K562 (cell line): ENCODE measurements around the gene TXNDC8. TPM values are rescaled to one million over a fixed set of nuclear protein-coding genes. Genes with fewer than 3 reads are reported as not detected.

Experiments
- ARID4B ChIP-seq: sonication (generic); formaldehyde crosslinking; IDR thresholded peaks from 2 replicates; pipeline ENCODE4 v1.8.0; 2022; ENCODE audit warnings: mild to moderate bottlenecking, missing genetic modification reagents
- LCOR ChIP-seq: sonication (generic); formaldehyde crosslinking; IDR thresholded peaks from 2 replicates; pipeline ENCODE4 v1.8.0; 2022; ENCODE audit warnings: mild to moderate bottlenecking, missing genetic modification reagents
- MTA3 ChIP-seq: fragments of 450-650 bp; formaldehyde crosslinking; IDR thresholded peaks from 2 replicates; pipeline ENCODE4 v1.6.1; 2017; ENCODE audit warnings: mild to moderate bottlenecking, borderline replicate concordance
- PML ChIP-seq: IDR thresholded peaks from 2 replicates; pipeline ENCODE4 v1.6.1; 2012; ENCODE audit warnings: low read length, inconsistent platforms
- RBM39 ChIP-seq: fragments of 200-400 bp; formaldehyde crosslinking; optimal IDR thresholded peaks from 2 replicates; pipeline ENCODE3; 2018; ENCODE audit warnings: low read depth, low read length
- RREB1 ChIP-seq: fragments of 250-450 bp; sonication (Bioruptor Pico); IDR thresholded peaks from 2 replicates; pipeline ENCODE4 v1.4.0; 2020
- SAFB ChIP-seq: fragments of 200-400 bp; formaldehyde crosslinking; IDR thresholded peaks from 2 replicates; pipeline ENCODE4 v1.6.1; 2017; ENCODE audit warnings: low read depth, low read length, borderline replicate concordance
- STAG1 ChIP-seq: sonication (generic); formaldehyde crosslinking; IDR thresholded peaks from 2 replicates; pipeline ENCODE4 v1.5.0; 2020; ENCODE audit warnings: missing genetic modification reagents, borderline replicate concordance
- USF2 ChIP-seq: sonication (generic); formaldehyde crosslinking; IDR thresholded peaks from 2 replicates; pipeline ENCODE4 v1.5.0; 2020; ENCODE audit warnings: missing genetic modification reagents
- ZHX1 ChIP-seq: fragments of 150-350 bp; conservative IDR thresholded peaks from 2 replicates; pipeline ENCODE4 v1.6.1; 2014; ENCODE audit warnings: low read length
- ZNF143 ChIP-seq: sonication (generic); formaldehyde crosslinking; IDR thresholded peaks from 2 replicates; pipeline ENCODE4 v1.9.0; 2022; ENCODE audit warnings: mild to moderate bottlenecking, missing genetic modification reagents
- ZNF57 ChIP-seq: fragments of 450-650 bp; formaldehyde crosslinking; IDR thresholded peaks from 2 replicates; pipeline ENCODE4 v1.4.0; 2020; ENCODE audit warnings: mild to moderate bottlenecking, moderate library complexity
- polyA plus RNA-seq, 8 experiments: library from polyadenylated mRNA; depleted of rRNA in 4 of 8; stranded (reverse) in 5 of 8; unstranded in 3 of 8; fragments of >200 nt; fragmentation: Nextera tagmentation in 2 of 8; fragmentation: Illumina TruSeq in 1 of 8; extraction: Ambion mirVana in 2 of 8; extraction: Trizol in 1 of 8; gene quantifications; 2 replicates each; pipeline versions ENCODE4 v1.2.1 to v1.2.3, GENCODE V29; 2011 to 2014; ENCODE audit warnings: inconsistent platforms in 1 of 8, missing spikeins in 1 of 8
- total RNA-seq, 7 experiments: library from RNA; depleted of rRNA in 6 of 7; stranded (reverse); fragments of >200 nt in 6 of 7; fragmentation: Illumina TruSeq in 2 of 7; extraction: Trizol in 2 of 7; gene quantifications; 2 replicates each; pipeline versions ENCODE4 v1.2.1 to v1.2.3, GENCODE V29; 2011 to 2021; ENCODE audit warnings: low replicate concordance in 1 of 7

TXNDC8 gene
- total and polyA plus RNA-seq, 9 of the 15 experiments (the other 6 are each of a cell fraction or from before 2014, with no cell fraction given) = not detected

DNA sequence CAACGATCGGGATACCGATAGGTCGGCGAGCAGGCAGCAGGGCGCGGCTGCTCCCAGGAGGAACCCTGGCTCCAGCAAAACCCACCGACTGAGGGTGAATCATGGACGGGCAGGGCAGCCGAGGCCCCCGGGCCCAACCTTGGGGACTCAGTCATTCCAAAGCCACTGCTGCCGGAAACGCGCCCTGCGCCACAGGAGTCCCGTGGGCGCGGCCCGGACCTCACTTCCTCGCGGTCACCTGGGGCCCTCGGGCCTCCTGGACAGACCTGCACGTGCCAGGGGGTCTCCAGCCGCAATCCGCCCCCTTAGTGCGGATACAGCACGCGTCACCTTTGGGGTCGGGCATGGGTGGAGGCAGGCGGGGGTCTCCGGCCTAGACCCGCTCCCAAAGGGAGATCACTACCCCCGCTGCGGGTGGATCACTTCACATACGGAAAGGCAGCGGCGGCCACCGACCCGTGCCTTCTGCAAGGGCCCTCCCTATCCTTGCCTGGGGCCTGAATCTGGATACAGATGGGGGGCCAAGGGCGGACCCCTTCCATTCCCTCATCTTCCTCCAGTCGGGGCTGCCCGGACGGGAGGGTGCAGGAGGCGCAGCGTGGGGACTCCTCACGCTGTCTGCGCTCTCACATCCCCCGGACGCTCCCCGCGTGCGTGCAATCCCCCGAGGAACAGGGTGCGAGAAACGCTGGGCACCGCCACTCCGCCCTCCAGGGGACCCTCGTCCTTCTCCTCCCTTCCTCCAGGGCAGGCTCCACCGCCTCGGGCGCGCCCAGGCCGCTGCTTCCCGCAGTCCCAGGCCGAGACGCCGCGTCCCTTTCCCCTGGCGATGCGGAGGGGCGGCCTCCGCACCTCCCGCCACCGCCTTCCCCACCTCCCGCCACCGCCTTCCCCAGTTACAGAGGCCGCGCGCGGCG is 81.9 kb downstream of the TXNDC8 start (continued):
- TF ChIP-seq ZNF143 (0 out of 2 replicates have a peak, but pooled peaks have one; percentile 23), ZHX1 (no peak), ZNF57 (no peak), LCOR (CRISPR knock-in tag) (0 out of 2 replicates have a peak, but pooled peaks have one; percentile 27), RBM39 (no peak), ARID4B (CRISPR knock-in tag) (peak; percentile 27), RREB1 (no peak), PML (no peak), USF2 (CRISPR knock-in tag) (peak; percentile 27; the same call in 1 of the 2 replicates), SAFB (peak; percentile 36; the same call in 1 of the 2 replicates), MTA3 (peak; percentile 30; the same call in 1 of the 2 replicates), STAG1 (CRISPR knock-in tag) (no peak)
